H9 (cell line): ENCODE results near the gene ERP29. TPM values are rescaled to one million over a fixed set of nuclear protein-coding genes. Genes with fewer than 3 reads are reported as not detected.

Experiments used
- DNase-seq: peaks from one replicate; pipeline ENCODE4 v3.0.0-alpha.2; 2017
- H2AFZ ChIP-seq: one replicate; pipeline ENCODE4 v1.6.1; 2013; ENCODE audit warnings: mild to moderate bottlenecking, low read length, control low read depth, moderate library complexity
- H2AK5ac ChIP-seq: 2 replicates; pipeline ENCODE4 v1.6.1; 2013; ENCODE audit warnings: low read length, control low read depth, mixed read lengths; ENCODE audit not compliant: insufficient read length
- H2BK120ac ChIP-seq: one replicate; pipeline ENCODE4 v1.6.1; 2013; ENCODE audit warnings: low read depth, mild to moderate bottlenecking, low read length, control low read depth, inconsistent platforms; ENCODE audit not compliant: poor library complexity, severe bottlenecking
- H2BK12ac ChIP-seq: 2 replicates; pipeline ENCODE4 v1.6.1; 2013; ENCODE audit warnings: low read length, control low read depth, mixed read lengths, low read depth; ENCODE audit not compliant: insufficient read length
- H2BK15ac ChIP-seq: 2 replicates; pipeline ENCODE4 v1.6.1; 2013; ENCODE audit warnings: low read depth, low read length, control low read depth
- H2BK20ac ChIP-seq: one replicate; pipeline ENCODE4 v1.6.1; 2013; ENCODE audit warnings: low read depth, mild to moderate bottlenecking, low read length, control low read depth, inconsistent platforms; ENCODE audit not compliant: poor library complexity, severe bottlenecking
- H2BK5ac ChIP-seq: 2 replicates; pipeline ENCODE4 v1.6.1; 2013; ENCODE audit warnings: low read length, control low read depth, mixed read lengths; ENCODE audit not compliant: insufficient read length
- H3K14ac ChIP-seq: 2 replicates; pipeline ENCODE4 v1.6.1; 2013; ENCODE audit warnings: low read length, control low read depth; ENCODE audit not compliant: insufficient read depth
- H3K18ac ChIP-seq: 2 replicates; pipeline ENCODE4 v1.6.1; 2013; ENCODE audit warnings: low read depth, mild to moderate bottlenecking, mixed read lengths, low read length, control low read depth; ENCODE audit not compliant: insufficient read length
- H3K23ac ChIP-seq: 2 replicates; pipeline ENCODE4 v1.6.1; 2013; ENCODE audit warnings: low read length, control low read depth, mixed read lengths, low read depth; ENCODE audit not compliant: insufficient read length
- H3K23me2 ChIP-seq: 2 replicates; pipeline ENCODE4 v1.6.1; 2013; ENCODE audit warnings: low read depth, mild to moderate bottlenecking, mixed read lengths, low read length, control low read depth; ENCODE audit not compliant: insufficient read length, poor library complexity, severe bottlenecking
- H3K27ac ChIP-seq: 2 replicates; pipeline ENCODE4 v1.5.1; 2013; ENCODE audit warnings: low read length, control low read depth, mixed read lengths, low read depth; ENCODE audit not compliant: insufficient read length
- H3K27me3 ChIP-seq: 2 replicates; pipeline ENCODE4 v1.6.1; 2013; ENCODE audit warnings: low read length, control low read depth, inconsistent platforms; ENCODE audit not compliant: insufficient read depth
- H3K4ac ChIP-seq: 2 replicates; pipeline ENCODE4 v1.6.1; 2013; ENCODE audit warnings: low read depth, mild to moderate bottlenecking, control low read depth, inconsistent platforms, low read length, moderate library complexity
- H3K4me1 ChIP-seq: 2 replicates; pipeline ENCODE4 v1.6.1; 2013; ENCODE audit warnings: low read length, control low read depth, inconsistent platforms; ENCODE audit not compliant: insufficient read depth
- H3K4me2 ChIP-seq: 2 replicates; pipeline ENCODE4 v1.6.1; 2013; ENCODE audit warnings: low read length, control low read depth, mixed read lengths; ENCODE audit not compliant: insufficient read length, insufficient read depth
- H3K56ac ChIP-seq: 2 replicates; pipeline ENCODE4 v1.6.1; 2013; ENCODE audit warnings: low read depth, mild to moderate bottlenecking, mixed read lengths, low read length, control low read depth; ENCODE audit not compliant: insufficient read length
- H3K79me1 ChIP-seq: 2 replicates; pipeline ENCODE4 v1.6.1; 2013; ENCODE audit warnings: low read depth, mild to moderate bottlenecking, moderate library complexity, low read length, control low read depth, inconsistent platforms; ENCODE audit not compliant: insufficient read depth, poor library complexity, severe bottlenecking
- H3K79me2 ChIP-seq: 2 replicates; pipeline ENCODE4 v1.6.1; 2013; ENCODE audit warnings: low read length, control low read depth, inconsistent platforms; ENCODE audit not compliant: insufficient read depth
- H3K9ac ChIP-seq: 2 replicates; pipeline ENCODE4 v1.6.1; 2013; ENCODE audit warnings: low read length, control low read depth, mixed read lengths; ENCODE audit not compliant: insufficient read length; ENCODE audit errors: extremely low read depth
- H3K9me3 ChIP-seq: one replicate; pipeline ENCODE4 v1.6.1; 2013; ENCODE audit warnings: low read depth, low read length, inconsistent platforms; ENCODE audit not compliant: control insufficient read depth
- H3T11ph ChIP-seq: one replicate; pipeline ENCODE4 v1.6.1; 2013; ENCODE audit warnings: mild to moderate bottlenecking, low read length, control low read depth, inconsistent platforms
- H4K20me1 ChIP-seq: one replicate; pipeline ENCODE4 v1.6.1; 2013; ENCODE audit not compliant: control insufficient read depth, insufficient read length, insufficient read depth
- H4K5ac ChIP-seq: 2 replicates; pipeline ENCODE4 v1.6.1; 2013; ENCODE audit warnings: low read depth, mild to moderate bottlenecking, mixed read lengths, low read length, control low read depth; ENCODE audit not compliant: insufficient read length
- H4K8ac ChIP-seq: replicated peaks from 2 replicates; pipeline ENCODE4 v1.6.1; 2013; ENCODE audit warnings: low read length, control low read depth, mixed read lengths, low read depth; ENCODE audit not compliant: insufficient read length
- H4K91ac ChIP-seq: 2 replicates; pipeline ENCODE4 v1.6.1; 2013; ENCODE audit warnings: low read depth, mild to moderate bottlenecking, moderate library complexity, mixed read lengths, low read length, control low read depth; ENCODE audit not compliant: insufficient read length
- H3K27ac Mint-ChIP-seq, 3 experiments: 2 replicates in 2 of 3; 3 replicates in 1 of 3; pipeline ENCODE4 v1.8.0; 2020 to 2021; ENCODE audit warnings: mixed read lengths in 3 of 3, mild to moderate bottlenecking in 1 of 3, moderate library complexity in 1 of 3
- H3K27me3 Mint-ChIP-seq: 2 replicates; pipeline ENCODE4 v1.8.0; 2021; ENCODE audit warnings: low read depth, mild to moderate bottlenecking, moderate library complexity, mixed read lengths
- H3K36me3 Mint-ChIP-seq, 3 experiments: 2 replicates in 2 of 3; 3 replicates in 1 of 3; pipeline ENCODE4 v1.8.0; 2020 to 2021; ENCODE audit warnings: low read depth in 3 of 3, mixed read lengths in 3 of 3; ENCODE audit not compliant: insufficient read depth in 1 of 3
- H3K4me1 Mint-ChIP-seq, 2 experiments: 2 replicates each; pipeline ENCODE4 v1.8.0; 2020; ENCODE audit warnings: mixed read lengths in 2 of 2
- H3K4me3 Mint-ChIP-seq, 2 experiments: 2 replicates in 1 of 2; 3 replicates in 1 of 2; pipeline ENCODE4 v1.8.0; 2020 to 2021; ENCODE audit warnings: mild to moderate bottlenecking in 2 of 2, mixed read lengths in 2 of 2, moderate library complexity in 1 of 2
- H3K9me3 Mint-ChIP-seq, 2 experiments: 2 replicates in 1 of 2; 3 replicates in 1 of 2; pipeline ENCODE4 v1.8.0; 2020; ENCODE audit warnings: mild to moderate bottlenecking in 2 of 2, mixed read lengths in 2 of 2, moderate library complexity in 1 of 2
- CTCF ChIP-seq: fragments of 200-600 bp; sonication (generic); conservative IDR thresholded peaks from 3 replicates; pipeline ENCODE4 v1.8.0; 2021; ENCODE audit warnings: antibody characterized with exemption, mild to moderate bottlenecking
- WGBS: extraction: QIAGEN DNeasy Blood & Tissue Kit; methylation state at CpG from one replicate; pipeline ENCODE4 v1.1.7; 2013; ENCODE audit warnings: missing lambda C conversion rate, low lambda C conversion rate, mixed read lengths; ENCODE audit not compliant: insufficient read length; ENCODE audit errors: extremely low coverage; 5-methylcytosine and 5-hydroxymethylcytosine counted together
- total RNA-seq: library from RNA; stranded (reverse); gene quantifications from 2 replicates; pipeline ENCODE4 v1.2.1, GENCODE V29; 2021

Gene ERP29
- total RNA-seq, 1 experiment from 2014 or later: 160 TPM

DNA sequence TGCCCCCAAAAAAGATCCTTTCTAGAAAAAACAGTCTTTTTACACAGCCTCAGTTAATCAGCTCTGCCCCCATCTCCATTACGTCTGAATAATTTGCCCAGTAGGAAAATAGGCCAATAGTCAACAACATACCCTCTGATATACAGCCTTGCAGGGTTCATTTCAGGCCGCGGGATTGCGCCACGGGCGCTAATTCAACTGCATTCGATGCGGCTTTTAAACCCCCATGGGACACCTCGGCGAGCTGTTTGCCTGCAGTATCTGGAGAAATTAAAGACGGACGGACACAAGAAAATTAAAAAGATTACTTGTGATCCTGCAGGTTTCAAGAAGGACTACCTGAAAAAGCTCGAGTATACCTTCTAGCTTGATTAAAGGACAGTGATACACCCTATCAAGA is 36.1 kb downstream of the ERP29 start:
- H3K4me2 ChIP-seq: no peak overlapping the region
- H2BK120ac ChIP-seq: no peak overlapping the region
- Mint-ChIP-seq H3K4me3 (no peak overlapping the region), H3K27me3 (no peaks in the 10 kb centered on the region), H3K36me3 (peaks cover 50 to 90% (median 76%) of the 10 kb centered on the region in 3 experiments; a peak in 6 of 7 replicates), H3K9me3 (no peaks in the 10 kb centered on the region), H3K4me1 (no peaks in the 10 kb centered on the region), H3K27ac (no peak overlapping the region)
- no peak overlapping the region for H4K5ac ChIP-seq
- H4K20me1 ChIP-seq: no peaks in the 10 kb centered on the region
- TF ChIP-seq CTCF: no peak
- H2BK20ac ChIP-seq: no peak overlapping the region
- H3K79me1 ChIP-seq: no peaks in the 10 kb centered on the region
- H3K18ac ChIP-seq: no peak overlapping the region
- no peak overlapping the region for H2BK12ac ChIP-seq
- no peak overlapping the region for H4K91ac ChIP-seq
- no peak overlapping the region for H3T11ph ChIP-seq
- H2BK5ac ChIP-seq: no peak overlapping the region
- no peak overlapping the region for H3K4ac ChIP-seq
- H3K9me3 ChIP-seq: no peaks in the 10 kb centered on the region
- no peaks in the 10 kb centered on the region for H3K27me3 ChIP-seq
- no peak overlapping the region for H3K27ac ChIP-seq
- H3K14ac ChIP-seq: no peak overlapping the region
- H4K8ac ChIP-seq: no peak overlapping the region
- no CpG with 5 or more reads among the region's 13 CpGs for WGBS
- no peak overlapping the region for H2AFZ ChIP-seq
- no peak overlapping the region for H3K56ac ChIP-seq
- H3K23me2 ChIP-seq: no peaks in the 10 kb centered on the region
- H3K23ac ChIP-seq: no peak overlapping the region
- no peak overlapping the region for H3K9ac ChIP-seq
- DNase-seq: no peak
- no peak overlapping the region for H2AK5ac ChIP-seq
- no peak overlapping the region for H2BK15ac ChIP-seq
- no peaks in the 10 kb centered on the region for H3K4me1 ChIP-seq
- peaks cover 3% of the 10 kb centered on the region; the same call in 1 of the 2 replicates for H3K79me2 ChIP-seq
